ENCODE measurements around the gene MTRFR.
"Not testable (repeated sequence)": the region's sequence is repeated elsewhere in the genome, so short reads cannot be mapped to it uniquely, and the experiment has no call there.

Gene MTRFR

DNA sequence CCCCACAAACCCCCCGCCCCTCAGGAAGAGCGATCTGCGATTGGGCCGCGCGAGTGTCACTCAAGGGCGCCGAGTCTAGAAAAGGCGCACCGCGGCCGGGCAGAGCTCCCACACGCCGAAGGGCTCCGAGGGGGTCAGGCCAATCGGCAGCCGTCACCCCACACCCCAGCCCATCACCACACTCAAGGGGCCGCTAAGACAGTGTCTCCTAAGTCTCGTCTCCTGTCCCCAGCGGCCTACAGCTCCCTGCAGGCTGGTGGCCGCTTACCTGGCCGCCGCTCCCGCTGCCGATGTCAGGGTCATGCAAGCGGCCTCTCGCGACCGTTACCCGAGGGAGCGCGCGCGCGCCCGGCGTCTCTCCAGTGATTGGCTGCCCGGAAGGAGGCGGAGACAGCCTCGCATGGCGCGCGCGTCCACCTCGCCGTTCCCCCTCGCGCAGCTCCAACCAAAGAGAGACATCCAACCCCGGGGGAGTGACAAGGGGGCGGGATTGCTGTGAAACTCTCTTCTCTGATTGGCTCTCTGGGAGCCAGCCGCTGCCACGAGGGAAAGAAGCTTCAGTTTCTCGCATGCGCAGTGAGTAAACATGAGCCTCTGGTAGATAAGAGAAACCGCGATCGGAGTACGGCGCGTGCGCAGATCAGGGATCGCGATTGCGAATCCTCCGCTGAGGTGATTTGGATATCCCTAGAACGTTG, at the start of gene MTRFR, which contains the start of gene MPHOSPH9:
MTRFR (plus strand) TSS at position 630 of the 698 bp plus-strand sequence. CDS start 20,239 bp downstream, outside the sequence.
MPHOSPH9 (minus strand) TSS at position 335 of the 698 bp plus-strand sequence. CDS start 2,777 bp downstream, outside the sequence.
- in situ Hi-C loops (cut with HindIII; ENCODE audit: low pct_ligation_motif_present, low pct_unique_long_range_greater_than_20kb, low sequenced_read_pairs) = loop anchor here (25.0 kb wide), 1 partner anchor 196 kb away; no protein-coding TSS in a partner anchor
- DNase-seq = peak; percentile 100

DNA sequence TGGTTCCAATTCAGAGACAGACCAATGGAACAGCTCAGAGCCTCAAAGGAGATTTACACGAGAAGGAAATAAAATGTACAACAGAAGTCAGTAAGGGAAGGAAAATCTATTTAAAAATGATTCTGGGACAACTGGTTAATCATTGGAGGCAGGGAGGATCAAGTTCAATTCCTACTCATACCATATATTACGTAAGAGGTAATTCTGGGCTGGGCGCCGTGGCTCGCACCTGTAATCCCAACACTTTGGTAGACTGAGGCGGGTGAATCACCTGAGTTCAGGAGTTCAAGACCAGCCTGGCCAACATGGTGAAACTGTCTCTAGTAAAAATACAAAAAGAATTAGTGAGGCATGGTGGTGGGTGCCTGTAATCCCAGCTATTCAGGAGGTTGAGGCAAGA, 45.6 kb upstream of the MTRFR start:
- DNase-seq = no peak
- in situ Hi-C loops (cut with HindIII; ENCODE audit: low pct_ligation_motif_present, low pct_unique_long_range_greater_than_20kb, low sequenced_read_pairs) = no loop called here

DNA sequence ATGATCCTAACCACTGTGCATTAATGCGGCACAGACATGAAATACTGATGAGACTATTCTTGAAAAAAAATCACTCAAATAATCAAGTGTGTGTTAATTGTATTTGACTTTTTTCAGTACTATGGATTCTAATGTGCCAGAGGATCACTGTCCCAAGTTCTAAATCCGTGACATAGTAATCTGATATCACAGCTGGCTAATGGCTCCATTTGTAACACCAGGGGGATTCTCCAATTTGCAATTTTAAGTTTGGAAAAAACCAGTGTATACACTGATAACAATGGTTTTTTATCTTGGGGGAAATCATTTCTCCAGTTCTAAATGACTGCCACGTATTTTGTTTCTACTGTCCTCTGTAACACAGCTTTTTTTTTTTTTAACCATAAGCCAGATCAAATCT, 33.3 kb upstream of the MTRFR start:
- no peak for DNase-seq
- in situ Hi-C loops (cut with HindIII; ENCODE audit: low pct_ligation_motif_present, low pct_unique_long_range_greater_than_20kb, low sequenced_read_pairs) = no loop called here

DNA sequence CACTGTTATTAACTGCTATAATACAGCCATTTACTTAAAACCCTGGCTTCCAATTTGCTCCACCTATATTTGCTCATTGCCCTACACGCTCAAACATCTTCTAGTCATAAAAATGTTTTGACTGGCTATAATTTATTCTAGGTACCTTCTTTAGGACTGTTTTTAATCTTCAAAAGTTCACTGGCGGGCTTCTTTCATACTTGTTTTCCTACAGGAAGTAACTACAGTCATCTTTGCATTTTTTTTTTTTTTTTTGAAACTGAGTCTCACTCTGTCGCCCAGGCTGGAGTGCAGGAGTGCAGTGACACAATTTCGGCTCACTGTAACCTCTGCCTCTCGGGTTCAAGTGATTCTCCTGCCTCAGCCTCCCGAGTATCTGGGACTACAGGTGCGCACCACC, 32.8 kb upstream of the MTRFR start:
- no peak for DNase-seq
- in situ Hi-C loops (cut with HindIII; ENCODE audit: low pct_ligation_motif_present, low pct_unique_long_range_greater_than_20kb, low sequenced_read_pairs) = no loop called here

DNA sequence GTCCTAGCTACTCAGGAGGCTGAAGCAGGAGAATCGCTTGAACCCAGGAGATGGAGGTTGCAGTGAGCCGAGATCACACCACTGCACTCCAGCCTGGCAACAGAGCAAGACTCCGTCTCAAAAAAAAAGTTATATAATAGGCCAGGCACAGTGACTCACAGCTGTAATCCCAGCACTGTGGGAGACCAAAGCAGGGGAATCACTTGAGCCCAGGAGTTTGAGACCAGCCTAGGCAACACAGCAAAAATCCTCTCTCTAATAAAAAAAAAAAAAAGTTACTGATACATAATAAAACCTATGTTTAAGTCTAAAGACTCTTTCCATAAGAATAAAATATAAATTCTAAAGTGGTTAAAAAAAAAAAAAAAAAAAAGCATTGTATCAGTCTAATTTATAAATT, 26.4 kb upstream of the MTRFR start:
- DNase-seq; in situ Hi-C loops (cut with HindIII; ENCODE audit: low pct_ligation_motif_present, low pct_unique_long_range_greater_than_20kb, low sequenced_read_pairs): not testable (repeated sequence)

DNA sequence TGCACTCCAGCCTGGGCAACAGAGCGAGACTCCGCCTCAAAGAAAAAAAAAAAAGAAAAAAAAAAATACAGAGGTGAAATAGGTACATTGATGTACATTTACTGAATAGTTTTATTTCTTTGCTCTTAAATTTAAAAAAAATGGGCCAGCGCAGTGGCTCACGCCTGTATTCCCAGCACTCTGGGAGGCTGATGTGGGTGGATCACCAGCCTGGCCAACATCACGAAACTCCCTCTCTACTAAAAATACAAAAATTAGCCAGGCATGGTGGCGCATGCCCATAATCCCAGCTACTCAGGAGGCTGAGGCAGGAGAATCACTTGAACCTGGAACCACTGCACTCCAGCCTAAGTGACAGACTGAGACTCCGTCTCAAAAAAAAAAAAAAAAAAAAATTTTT, 25.4 kb upstream of the MTRFR start:
- DNase-seq; in situ Hi-C loops (cut with HindIII; ENCODE audit: low pct_ligation_motif_present, low pct_unique_long_range_greater_than_20kb, low sequenced_read_pairs): not testable (repeated sequence)

DNA sequence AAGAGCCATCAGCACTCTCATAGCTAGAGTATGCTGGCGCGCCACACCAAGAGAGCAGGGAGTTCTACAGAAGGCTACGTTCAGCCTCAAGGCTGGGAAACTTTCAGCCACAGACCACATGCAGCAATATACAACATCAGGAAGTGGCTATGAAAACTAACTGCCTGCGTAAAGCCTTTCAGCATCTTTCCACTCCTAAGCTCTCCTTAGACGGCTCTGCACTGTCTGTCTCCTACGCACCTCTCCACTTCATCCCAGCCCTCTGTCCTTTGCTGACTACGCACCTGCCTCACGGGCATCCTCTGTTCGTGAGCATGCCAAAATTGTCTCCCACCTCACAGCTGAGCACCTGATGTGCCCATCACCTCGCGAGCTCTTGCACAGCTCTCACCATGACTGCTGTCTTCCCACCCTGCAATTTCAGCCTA, 10.0 kb upstream of the MTRFR start:
- no peak for DNase-seq
- in situ Hi-C loops (cut with HindIII; ENCODE audit: low pct_ligation_motif_present, low pct_unique_long_range_greater_than_20kb, low sequenced_read_pairs) = no loop called here

DNA sequence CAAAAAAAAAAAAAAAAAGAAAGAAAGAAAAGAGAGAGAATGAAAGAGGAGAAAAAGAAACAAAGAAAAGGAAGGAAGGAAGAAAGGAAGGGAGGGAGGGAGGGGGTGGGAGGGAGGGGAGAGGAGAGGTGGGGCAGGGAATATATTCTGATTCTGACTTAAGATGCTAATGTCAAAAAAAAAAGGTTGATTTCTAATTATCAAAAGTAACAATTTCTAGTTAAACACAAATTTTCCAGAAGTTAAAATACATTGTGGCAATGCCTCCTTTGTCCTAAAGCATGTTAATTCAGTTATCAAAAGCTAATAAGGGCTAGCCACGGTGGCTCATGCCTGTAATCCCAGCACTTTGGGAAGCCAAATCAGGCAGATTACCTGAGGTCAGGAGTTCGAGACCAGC, 7.8 kb upstream of the MTRFR start:
- in situ Hi-C loops (cut with HindIII; ENCODE audit: low pct_ligation_motif_present, low pct_unique_long_range_greater_than_20kb, low sequenced_read_pairs) = loop anchor here (25.0 kb wide), 1 partner anchor 188 kb away; no protein-coding TSS in a partner anchor
- no peak for DNase-seq

DNA sequence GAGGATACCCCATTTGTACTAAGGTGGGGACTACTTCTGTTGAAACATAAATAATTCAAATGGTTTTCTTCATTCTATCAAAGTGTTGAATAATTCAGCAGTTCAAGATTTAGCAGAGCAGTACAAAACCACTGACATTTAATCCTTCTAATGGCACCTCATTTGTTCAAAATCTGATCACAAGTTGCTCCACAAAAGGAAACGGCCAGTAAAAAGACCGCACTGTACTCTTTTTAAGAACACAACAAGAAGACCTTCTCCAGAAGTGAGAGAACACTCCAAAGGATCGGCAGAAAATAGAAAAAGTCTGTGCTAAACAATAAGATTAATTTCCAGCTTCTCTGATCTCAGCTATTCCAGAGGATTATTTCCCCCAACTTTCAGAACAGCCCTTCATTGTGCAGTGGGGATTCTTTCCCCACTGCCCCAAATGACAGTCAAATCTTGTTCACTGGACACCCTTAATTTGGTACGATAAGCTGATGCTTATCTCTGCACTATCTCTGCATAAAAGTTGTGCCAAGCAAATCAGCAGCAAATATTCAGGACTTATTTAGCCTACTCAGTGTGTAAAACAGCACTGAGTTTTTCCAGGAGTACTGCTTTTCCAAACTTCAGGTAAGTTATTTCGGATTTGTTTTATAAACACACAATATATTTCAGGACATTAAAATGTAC, 5.5 kb upstream of the MTRFR start:
- no peak for DNase-seq
- in situ Hi-C loops (cut with HindIII; ENCODE audit: low pct_ligation_motif_present, low pct_unique_long_range_greater_than_20kb, low sequenced_read_pairs) = loop anchor here (25.0 kb wide), 1 partner anchor 190 kb away; no protein-coding TSS in a partner anchor

DNA sequence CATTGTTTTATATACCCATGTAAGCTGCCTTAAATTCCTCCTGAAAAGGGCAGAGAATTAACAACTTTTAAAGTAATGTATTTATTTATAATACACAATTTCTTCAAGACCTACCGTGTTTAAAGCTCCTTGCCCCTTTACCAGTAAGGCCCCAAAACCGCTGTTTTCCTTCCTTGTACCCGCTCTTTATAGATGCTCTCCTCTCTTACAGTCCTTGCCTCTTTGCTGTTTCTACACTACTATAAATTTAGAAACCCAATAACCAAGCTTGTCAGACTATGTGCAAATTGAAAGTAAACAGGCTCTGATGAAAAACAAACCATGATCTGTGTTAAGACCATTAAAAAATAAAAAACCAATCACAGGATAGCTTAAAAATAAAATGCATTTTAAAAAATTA, 4.2 kb upstream of the MTRFR start:
- DNase-seq = no peak
- in situ Hi-C loops (cut with HindIII; ENCODE audit: low pct_ligation_motif_present, low pct_unique_long_range_greater_than_20kb, low sequenced_read_pairs) = loop anchor here (25.0 kb wide), 1 partner anchor 192 kb away; no protein-coding TSS in a partner anchor

DNA sequence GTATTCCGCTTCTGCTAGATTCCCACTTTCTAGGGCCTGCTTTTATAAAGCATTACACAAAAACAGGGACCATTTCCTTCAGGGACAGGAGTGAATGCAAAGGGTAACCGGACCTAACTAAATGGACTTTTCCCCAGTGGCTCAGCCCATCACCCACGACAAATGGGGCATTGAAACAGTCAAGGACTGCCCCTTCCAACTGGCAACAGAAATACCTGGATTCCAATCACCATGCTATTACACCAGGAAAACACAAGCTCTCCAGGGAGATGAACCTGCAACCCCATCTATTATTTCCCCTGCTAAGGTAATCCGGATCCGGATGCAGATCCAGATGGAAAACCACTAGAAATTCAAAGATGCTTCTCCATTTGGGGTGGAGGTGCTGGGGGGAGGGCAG, 1.3 kb upstream of the MTRFR start:
- no peak for DNase-seq
- in situ Hi-C loops (cut with HindIII; ENCODE audit: low pct_ligation_motif_present, low pct_unique_long_range_greater_than_20kb, low sequenced_read_pairs) = loop anchor here (25.0 kb wide), 1 partner anchor 195 kb away; no protein-coding TSS in a partner anchor

DNA sequence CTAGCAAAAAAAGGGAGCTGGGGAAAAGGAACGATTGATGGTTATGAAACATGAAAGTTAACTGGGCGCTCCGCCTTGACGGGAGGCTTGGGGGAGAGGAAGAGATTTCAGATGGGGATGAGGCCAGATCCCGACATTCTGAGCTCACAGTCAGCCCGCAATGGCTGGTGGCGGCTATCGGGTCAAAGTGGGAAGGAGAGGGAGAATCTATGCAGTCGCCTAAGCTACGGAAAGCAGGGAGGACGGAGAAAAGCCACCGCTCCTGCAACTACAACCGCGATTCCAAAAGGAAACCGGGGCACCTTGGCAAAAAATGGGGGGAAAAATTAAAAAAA, 797 bp upstream of the MTRFR start:
- DNase-seq = no peak
- in situ Hi-C loops (cut with HindIII; ENCODE audit: low pct_ligation_motif_present, low pct_unique_long_range_greater_than_20kb, low sequenced_read_pairs) = loop anchor here (25.0 kb wide), 1 partner anchor 195 kb away; no protein-coding TSS in a partner anchor

DNA sequence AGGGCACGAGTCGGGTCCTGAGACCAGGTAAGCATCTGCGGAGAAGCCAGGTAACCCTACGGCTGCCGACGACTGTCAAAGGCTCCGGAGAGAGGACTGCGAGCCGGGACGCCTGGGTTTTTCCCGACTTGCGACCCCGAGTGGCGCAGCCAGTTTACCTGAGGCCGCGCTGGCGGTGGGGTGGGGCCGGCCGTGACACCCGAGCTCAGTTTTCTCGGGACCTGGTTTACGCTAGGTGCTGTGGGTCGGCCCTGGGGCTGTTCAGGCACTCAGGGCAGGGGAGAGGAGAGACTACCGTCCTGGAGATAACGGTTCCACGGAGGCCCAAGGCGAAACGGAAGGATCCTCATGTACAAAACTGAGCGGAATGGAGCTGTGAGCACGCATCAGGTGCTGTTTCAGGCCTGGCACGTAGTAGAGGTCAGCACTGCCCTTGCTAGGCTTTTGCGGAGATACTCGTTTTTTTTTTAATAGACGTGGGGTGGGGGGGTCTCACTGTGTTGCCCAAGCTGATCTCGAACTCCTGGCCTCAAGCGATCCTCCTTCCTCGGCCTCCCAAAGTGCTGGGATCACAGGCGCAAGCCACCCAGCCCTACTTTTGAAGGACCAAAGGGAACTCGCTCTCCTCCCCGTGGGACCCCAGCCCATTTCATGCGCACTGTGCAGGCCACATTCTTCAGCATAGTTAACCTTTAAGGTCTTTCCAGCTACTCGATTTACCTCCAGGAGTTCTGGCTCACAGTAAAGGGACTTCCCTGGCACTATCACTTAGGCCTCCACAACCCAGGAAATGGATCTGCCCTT, 471 bp downstream of the MTRFR start:
- in situ Hi-C loops (cut with HindIII; ENCODE audit: low pct_ligation_motif_present, low pct_unique_long_range_greater_than_20kb, low sequenced_read_pairs) = loop anchor here (25.0 kb wide), 1 partner anchor 196 kb away; no protein-coding TSS in a partner anchor
- no peak for DNase-seq

DNA sequence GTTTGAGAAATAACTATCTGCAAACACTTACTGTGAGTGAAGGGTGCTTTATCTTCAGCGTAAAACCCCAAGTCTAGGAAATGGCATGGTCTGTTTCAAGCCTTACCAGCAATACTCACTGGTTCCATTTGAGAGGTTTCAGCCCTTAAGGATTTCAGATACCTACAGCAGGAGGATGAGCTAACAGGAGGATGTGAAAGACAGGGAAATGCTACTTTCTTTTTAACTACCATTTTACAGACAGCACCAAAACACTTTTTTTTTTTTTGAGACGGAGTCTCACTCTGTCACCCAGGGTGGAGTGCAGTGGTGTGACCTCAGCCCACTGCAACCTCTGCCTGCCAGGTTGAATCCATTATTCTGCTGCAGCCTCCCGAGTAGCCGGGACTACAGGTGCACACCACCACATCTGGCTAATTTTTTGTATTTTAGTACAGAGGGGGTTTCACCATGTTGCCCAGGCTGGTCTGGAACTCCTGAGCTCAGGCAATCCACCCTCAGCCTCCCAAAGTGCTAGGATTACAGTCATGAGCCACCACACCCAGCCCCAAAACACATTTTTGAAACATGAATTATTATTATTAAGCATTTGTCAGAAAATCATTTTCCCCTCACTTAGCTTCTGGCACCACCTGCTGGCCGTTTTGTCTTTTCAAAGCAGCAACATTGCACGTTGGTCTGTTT, 4.6 kb downstream of the MTRFR start:
- in situ Hi-C loops (cut with HindIII; ENCODE audit: low pct_ligation_motif_present, low pct_unique_long_range_greater_than_20kb, low sequenced_read_pairs) = loop anchor here (25.0 kb wide), 1 partner anchor 200 kb away; no protein-coding TSS in a partner anchor
- DNase-seq = peak; percentile 73

DNA sequence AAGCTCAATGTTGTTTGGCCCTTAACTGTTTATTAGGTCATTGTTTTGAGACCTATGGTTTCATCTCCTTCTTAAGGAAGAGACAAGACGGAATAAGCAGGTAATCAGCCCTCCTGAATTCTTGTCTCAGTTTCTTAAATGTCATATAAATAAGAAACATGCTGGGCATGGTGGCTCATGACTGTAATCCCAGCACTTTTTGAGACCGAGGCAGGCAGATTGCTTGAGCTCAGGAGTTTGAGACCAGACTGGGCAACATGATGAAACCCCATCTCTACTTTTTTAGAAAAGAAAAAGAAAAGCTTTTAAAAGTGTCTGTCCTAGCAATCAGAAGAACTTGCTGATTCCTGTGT, 5.1 kb downstream of the MTRFR start:
- in situ Hi-C loops (cut with HindIII; ENCODE audit: low pct_ligation_motif_present, low pct_unique_long_range_greater_than_20kb, low sequenced_read_pairs) = loop anchor here (25.0 kb wide), 1 partner anchor 201 kb away; no protein-coding TSS in a partner anchor
- no peak for DNase-seq

DNA sequence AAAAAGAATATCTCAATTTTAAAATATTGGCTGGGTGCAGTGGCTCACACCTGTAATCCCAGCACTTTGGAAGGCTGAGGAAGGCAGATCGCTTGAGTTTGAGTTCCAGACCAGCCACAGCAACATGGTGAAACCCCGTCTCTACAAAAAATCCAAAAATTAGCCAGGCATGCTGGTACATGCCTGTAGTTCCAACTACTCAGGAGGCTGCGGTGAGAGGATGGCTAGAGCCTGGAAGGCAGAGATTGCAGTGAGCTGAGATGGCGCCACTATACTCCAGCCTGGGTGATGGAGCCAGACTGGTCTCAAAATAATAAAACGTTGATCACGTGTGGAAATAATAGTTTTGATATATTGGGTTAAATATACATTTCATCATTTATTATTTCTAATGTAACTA, 5.7 kb downstream of the MTRFR start:
- in situ Hi-C loops (cut with HindIII; ENCODE audit: low pct_ligation_motif_present, low pct_unique_long_range_greater_than_20kb, low sequenced_read_pairs) = loop anchor here (25.0 kb wide), 1 partner anchor 202 kb away; no protein-coding TSS in a partner anchor

DNA sequence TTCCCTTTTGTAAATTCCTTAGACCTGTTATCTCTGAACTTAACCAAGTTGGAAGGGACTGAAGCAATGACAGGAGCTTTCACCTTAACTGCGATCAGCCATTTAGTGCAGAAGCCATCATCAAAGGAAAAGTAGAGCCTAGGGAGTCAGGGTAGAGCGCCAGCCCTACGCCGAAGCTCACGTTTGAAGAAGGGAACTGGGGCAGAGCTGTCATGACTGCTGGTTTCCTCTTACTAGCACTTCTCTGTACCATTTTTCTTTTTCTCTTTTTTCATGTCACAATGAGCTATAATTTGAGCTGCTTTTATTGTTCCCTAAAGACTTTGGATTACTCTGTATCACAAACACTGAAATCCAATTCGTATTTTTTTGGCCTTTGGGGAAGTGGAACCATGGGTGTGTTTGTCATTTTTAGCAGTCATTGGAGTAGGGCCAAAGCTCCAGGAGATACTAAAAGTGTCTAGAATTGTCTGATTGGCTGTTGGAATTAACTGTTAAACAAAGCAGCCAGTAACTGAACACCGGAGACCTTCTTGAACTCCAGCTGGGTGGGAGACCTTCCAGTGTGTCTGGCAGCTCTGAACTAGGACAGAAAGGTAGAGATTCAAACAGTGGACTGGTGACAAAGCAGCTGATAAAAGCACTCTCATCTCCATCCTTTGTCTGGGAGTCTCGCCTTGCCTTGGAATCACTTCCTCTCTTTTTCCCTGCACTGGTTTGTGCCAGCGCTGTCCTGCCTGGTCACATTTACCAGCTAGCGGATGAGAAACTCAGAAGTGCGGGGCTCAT, 9.1 kb downstream of the MTRFR start:
- no peak for DNase-seq
- in situ Hi-C loops (cut with HindIII; ENCODE audit: low pct_ligation_motif_present, low pct_unique_long_range_greater_than_20kb, low sequenced_read_pairs) = loop anchor here (25.0 kb wide), 1 partner anchor 205 kb away; no protein-coding TSS in a partner anchor

More for the DNA sequence above, 5.7 kb downstream of the MTRFR start:
- DNase-seq = no peak

All from ACHN (cell line).